ENCODE measurements around the gene GPR180. TPM values are rescaled to one million over a fixed set of nuclear protein-coding genes. Genes with fewer than 3 reads are reported as not detected.

The GPR180 gene
- 6.5 and 6.7 TPM in 2 replicates for total RNA-seq
- long read RNA-seq, full-length matches to known transcripts, result 28 of 50 reads
- long read RNA-seq, partial matches to known transcripts, result 4 of 50 reads
- long read RNA-seq, other reads (novel, unspliced or antisense), result 18 of 50 reads

GRCh38 chr13:94601446-94602431, at the start of gene GPR180:
GPR180 (plus strand) TSS chr13:94601857; CDS start chr13:94601928, 71 bp downstream.
- DNase-seq (ENCODE audit: extremely low spot score, unreplicated experiment), result peak; percentile 98
- H3K9me3 Mint-ChIP-seq (ENCODE audit: unreplicated experiment), result no peaks in the 10 kb centered on the region
- peak within 1 kb of the TSS; percentile 86 for H3K4me3 Mint-ChIP-seq (ENCODE audit: unreplicated experiment)
- peak within 1 kb of the TSS; percentile 88 for H3K27ac Mint-ChIP-seq (ENCODE audit: unreplicated experiment)
- TF ChIP-seq CTCF (IDR thresholded peaks at IDR 0.05), result no peak
- peaks cover 9% of the 10 kb centered on the region for H3K36me3 Mint-ChIP-seq (ENCODE audit: unreplicated experiment)
- H3K27me3 Mint-ChIP-seq (ENCODE audit: unreplicated experiment), result no peaks in the 10 kb centered on the region
- peaks cover 27% of the 10 kb centered on the region for H3K4me1 Mint-ChIP-seq (ENCODE audit: unreplicated experiment)

- Mint-ChIP-seq H3K27me3 (ENCODE audit: unreplicated experiment) (no peaks in the 10 kb centered on the region), H3K27ac (ENCODE audit: unreplicated experiment) (no peak overlapping the region), H3K4me3 (ENCODE audit: unreplicated experiment) (no peak overlapping the region), H3K4me1 (ENCODE audit: unreplicated experiment) (peaks cover 12% of the 10 kb centered on the region), H3K36me3 (ENCODE audit: unreplicated experiment) (no peaks in the 10 kb centered on the region), H3K9me3 (ENCODE audit: unreplicated experiment) (no peaks in the 10 kb centered on the region)
- no peak for TF ChIP-seq CTCF (IDR thresholded peaks at IDR 0.05)
- DNase-seq (ENCODE audit: extremely low spot score, unreplicated experiment), result no peak
Observed at GRCh38 chr13:94552095-94552494, 49.6 kb upstream of the GPR180 start.

GRCh38 chr13:94553766-94554165, 47.9 kb upstream of the GPR180 start:
- no peaks in the 10 kb centered on the region for H3K9me3 Mint-ChIP-seq (ENCODE audit: unreplicated experiment)
- no peaks in the 10 kb centered on the region for H3K36me3 Mint-ChIP-seq (ENCODE audit: unreplicated experiment)
- peaks cover 5% of the 10 kb centered on the region for H3K4me1 Mint-ChIP-seq (ENCODE audit: unreplicated experiment)
- H3K27ac Mint-ChIP-seq (ENCODE audit: unreplicated experiment), result no peak overlapping the region
- no peak for DNase-seq (ENCODE audit: extremely low spot score, unreplicated experiment)
- TF ChIP-seq CTCF (IDR thresholded peaks at IDR 0.05), result no peak
- no peak overlapping the region for H3K4me3 Mint-ChIP-seq (ENCODE audit: unreplicated experiment)
- no peaks in the 10 kb centered on the region for H3K27me3 Mint-ChIP-seq (ENCODE audit: unreplicated experiment)

- H3K27me3 Mint-ChIP-seq (ENCODE audit: unreplicated experiment), result no peaks in the 10 kb centered on the region
Observed at GRCh38 chr13:94556041-94556440, 45.6 kb upstream of the GPR180 start.

More at GRCh38 chr13:94556041-94556440, 45.6 kb upstream of the GPR180 start:
- Mint-ChIP-seq H3K9me3 (ENCODE audit: unreplicated experiment) (no peaks in the 10 kb centered on the region), H3K27ac (ENCODE audit: unreplicated experiment) (no peak overlapping the region), H3K36me3 (ENCODE audit: unreplicated experiment) (no peaks in the 10 kb centered on the region), H3K4me1 (ENCODE audit: unreplicated experiment) (no peaks in the 10 kb centered on the region), H3K4me3 (ENCODE audit: unreplicated experiment) (no peak overlapping the region)
- no peak for TF ChIP-seq CTCF (IDR thresholded peaks at IDR 0.05)
- no peak for DNase-seq (ENCODE audit: extremely low spot score, unreplicated experiment)
